ENCODE measurements around the gene IER2. TPM values are rescaled to one million over a fixed set of nuclear protein-coding genes. Genes with fewer than 3 reads are reported as not detected.
A peak's percentile ranks its signal among the peaks of the same experiment; 100 is the strongest.

IER2 gene
- total and polyA plus RNA-seq, 8 donors = 32.3 to 421 (median 79.8) TPM

GRCh38 chr19:13117772-13118423 is 32.3 kb upstream of the IER2 start, which contains the start of gene NACC1:
NACC1 (plus strand) TSS chr19:13118264; CDS start chr19:13135208, 16,944 bp downstream.
- intact Hi-C loops (cut with DNase I; ENCODE audit: low total_unique reads) = no loop called here
- DNase-seq = peak; percentile 90 to 97
- 2 to 5% (median 4%) methylated on average over 28 to 65 of the region's 65 CpGs for WGBS, 5 donors
- peak within 1 kb of the TSS; percentile 86 to 100 (median 98) for H3K4me3 ChIP-seq
- H3K27ac ChIP-seq = peak within 1 kb of the TSS; percentile 71 to 88 (median 80)
- H3K36me3 ChIP-seq = peaks cover 0 to 41% (median 27%) of the 10 kb centered on the region in 4 donors
- no peaks in the 10 kb centered on the region for H3K9me3 ChIP-seq
- TF ChIP-seq POLR2AphosphoS5 (IDR thresholded peaks at IDR 0.05) = peak in 2 of 3 donors; percentile 31 to 43
- no peak for TF ChIP-seq POLR2A (IDR thresholded peaks at IDR 0.05)
- peaks cover 37 to 64% (median 56%) of the 10 kb centered on the region in 4 donors for H3K4me1 ChIP-seq
- H3K27me3 ChIP-seq = no peaks in the 10 kb centered on the region

- H3K27ac ChIP-seq = peak overlapping the region; percentile 19 to 88 (median 76)
These were observed 31.6 kb upstream of the IER2 start for GRCh38 chr19:13118424-13119193.

GRCh38 chr19:13119627-13120026 is 30.6 kb upstream of the IER2 start:
- intact Hi-C loops (cut with DNase I; ENCODE audit: low total_unique reads) = no loop called here
- Histone ChIP-seq H3K4me3 (peak overlapping the region; percentile 86 to 100 (median 98)), H3K27ac (peak overlapping the region in 2 of 5 donors; percentile 76 to 79), H3K27me3 (no peaks in the 10 kb centered on the region), H3K9me3 (no peaks in the 10 kb centered on the region), H3K4me1 (peaks cover 37 to 64% (median 56%) of the 10 kb centered on the region in 4 donors), H3K36me3 (peaks cover 0 to 30% (median 11%) of the 10 kb centered on the region in 4 donors)
- no peak for DNase-seq
- 68 to 77% (median 72%) methylated on average over 8 of the region's 8 CpGs for WGBS, 5 donors
- TF ChIP-seq POLR2AphosphoS5 (IDR thresholded peaks at IDR 0.05) = no peak
- no peak for TF ChIP-seq POLR2A (IDR thresholded peaks at IDR 0.05)
- TF ChIP-seq CTCF (IDR thresholded peaks at IDR 0.05) = no peak
- no peak for TF ChIP-seq EP300 (IDR thresholded peaks at IDR 0.05)

More at GRCh38 chr19:13118424-13119193, 31.6 kb upstream of the IER2 start:
- Histone ChIP-seq H3K9me3 (no peaks in the 10 kb centered on the region), H3K4me1 (peaks cover 37 to 64% (median 56%) of the 10 kb centered on the region in 4 donors), H3K4me3 (peak overlapping the region; percentile 86 to 100 (median 98)), H3K27me3 (no peaks in the 10 kb centered on the region), H3K36me3 (peaks cover 0 to 34% (median 19%) of the 10 kb centered on the region in 4 donors)
- intact Hi-C loops (cut with DNase I; ENCODE audit: low total_unique reads) = no loop called here
- DNase-seq = peak; percentile 52 to 84
- TF ChIP-seq EP300 (IDR thresholded peaks at IDR 0.05) (no peak), POLR2AphosphoS5 (IDR thresholded peaks at IDR 0.05) (no peak), CTCF (IDR thresholded peaks at IDR 0.05) (no peak), POLR2A (IDR thresholded peaks at IDR 0.05) (no peak)
- WGBS, 5 donors = 0 to 2% (median 1%) methylated on average over 35 to 57 of the region's 57 CpGs

GRCh38 chr19:13120031-13120430 is 30.2 kb upstream of the IER2 start:
- intact Hi-C loops (cut with DNase I; ENCODE audit: low total_unique reads) = no loop called here
- Histone ChIP-seq H3K27me3 (no peaks in the 10 kb centered on the region), H3K36me3 (peaks cover 0 to 30% (median 9%) of the 10 kb centered on the region in 4 donors), H3K9me3 (no peaks in the 10 kb centered on the region), H3K27ac (peak overlapping the region in 1 of 5 donors; percentile 79), H3K4me3 (peak overlapping the region in 2 of 4 donors; percentile 96 to 100), H3K4me1 (peaks cover 37 to 61% (median 55%) of the 10 kb centered on the region in 4 donors)
- WGBS, 5 donors = 62 to 80% (median 75%) methylated on average over 9 of the region's 9 CpGs
- DNase-seq = no peak
- TF ChIP-seq POLR2AphosphoS5 (IDR thresholded peaks at IDR 0.05) (no peak), POLR2A (IDR thresholded peaks at IDR 0.05) (no peak), EP300 (IDR thresholded peaks at IDR 0.05) (no peak), CTCF (IDR thresholded peaks at IDR 0.05) (no peak)
